Measurements from ENCODE around the gene DDB1.

DDB1 gene

GRCh38 chr11:61265357-61265756 is 67.5 kb downstream of the DDB1 start:
- POLR2A ChIA-PET: no interaction called here
- TF ChIP-seq FOXM1 (IDR thresholded peaks at IDR 0.05; ENCODE audit: borderline replicate concordance) (no peak), ARNT (IDR thresholded peaks at IDR 0.05) (no peak), FOXK2 (IDR thresholded peaks at IDR 0.05) (no peak), SP1 (IDR thresholded peaks at IDR 0.05) (no peak), L3MBTL2 (conservative IDR thresholded peaks at IDR 0.05) (no peak), ZNF384 (IDR thresholded peaks at IDR 0.05) (no peak), LEF1 (IDR thresholded peaks at IDR 0.05; ENCODE audit: borderline replicate concordance) (no peak), CTBP1 (IDR thresholded peaks at IDR 0.05; ENCODE audit: borderline replicate concordance) (no peak), FOXA1 (IDR thresholded peaks at IDR 0.05) (no peak), HDGF (IDR thresholded peaks at IDR 0.05; ENCODE audit: borderline replicate concordance) (no peak), SUZ12 (IDR thresholded peaks at IDR 0.05) (no peak), TARDBP (IDR thresholded peaks at IDR 0.05) (no peak), PKNOX1 (IDR thresholded peaks at IDR 0.05) (no peak), ELF4 (IDR thresholded peaks at IDR 0.05) (no peak), NFRKB (IDR thresholded peaks at IDR 0.05) (no peak), BHLHE40 (IDR thresholded peaks at IDR 0.05; ENCODE audit: borderline replicate concordance) (no peak)
- DNase-seq (ENCODE audit: extremely low spot score): no peak
- CTCF ChIA-PET: no interaction called here

- ChIA-PET CTCF (interaction anchor here (1.0 kb wide), 1 partner anchor 10 kb away, joined by 3 read pairs; no protein-coding TSS in a partner anchor), POLR2A (no interaction called here)
- TF ChIP-seq BHLHE40 (IDR thresholded peaks at IDR 0.05; ENCODE audit: borderline replicate concordance) (no peak), FOXK2 (IDR thresholded peaks at IDR 0.05) (no peak), HDGF (IDR thresholded peaks at IDR 0.05; ENCODE audit: borderline replicate concordance) (no peak), PKNOX1 (IDR thresholded peaks at IDR 0.05) (no peak)
- DNase-seq (ENCODE audit: extremely low spot score): no peak
Measured at GRCh38 chr11:61264795-61265194, 68.1 kb downstream of the DDB1 start.

GRCh38 chr11:61264371-61264770 is 68.5 kb downstream of the DDB1 start:
- ChIA-PET POLR2A (no interaction called here), CTCF (interaction anchor here (1.0 kb wide), 1 partner anchor 10 kb away, joined by 3 read pairs; no protein-coding TSS in a partner anchor)
- TF ChIP-seq NFRKB (IDR thresholded peaks at IDR 0.05) (no peak), LEF1 (IDR thresholded peaks at IDR 0.05; ENCODE audit: borderline replicate concordance) (no peak), ARNT (IDR thresholded peaks at IDR 0.05) (no peak), L3MBTL2 (conservative IDR thresholded peaks at IDR 0.05) (no peak), ELF4 (IDR thresholded peaks at IDR 0.05) (no peak), FOXK2 (IDR thresholded peaks at IDR 0.05) (no peak), FOXM1 (IDR thresholded peaks at IDR 0.05; ENCODE audit: borderline replicate concordance) (no peak)
- DNase-seq (ENCODE audit: extremely low spot score): no peak

- POLR2A ChIA-PET: no interaction called here
- CTCF ChIA-PET: no interaction called here
- DNase-seq (ENCODE audit: extremely low spot score): no peak
- TF ChIP-seq TARDBP (IDR thresholded peaks at IDR 0.05) (no peak), SUZ12 (IDR thresholded peaks at IDR 0.05) (no peak), ARNT (IDR thresholded peaks at IDR 0.05) (no peak), BHLHE40 (IDR thresholded peaks at IDR 0.05; ENCODE audit: borderline replicate concordance) (no peak), LEF1 (IDR thresholded peaks at IDR 0.05; ENCODE audit: borderline replicate concordance) (no peak), ZNF384 (IDR thresholded peaks at IDR 0.05) (no peak), SP1 (IDR thresholded peaks at IDR 0.05) (no peak), FOXA1 (IDR thresholded peaks at IDR 0.05) (no peak), CTBP1 (IDR thresholded peaks at IDR 0.05; ENCODE audit: borderline replicate concordance) (no peak), PKNOX1 (IDR thresholded peaks at IDR 0.05) (no peak)
Measured at GRCh38 chr11:61259363-61259762, 73.5 kb downstream of the DDB1 start.

- TF ChIP-seq SP1 (IDR thresholded peaks at IDR 0.05): no peak
- no peak for TF ChIP-seq ZNF384 (IDR thresholded peaks at IDR 0.05)
- no peak for TF ChIP-seq HDGF (IDR thresholded peaks at IDR 0.05; ENCODE audit: borderline replicate concordance)
- no peak for TF ChIP-seq L3MBTL2 (conservative IDR thresholded peaks at IDR 0.05)
- ChIA-PET POLR2A (no interaction called here), CTCF (no interaction called here)
- no peak for DNase-seq (ENCODE audit: extremely low spot score)
Measured at GRCh38 chr11:61258546-61258945, 74.4 kb downstream of the DDB1 start.

GRCh38 chr11:61256710-61257482 is 76.0 kb downstream of the DDB1 start:
- CTCF ChIA-PET: no interaction called here
- TF ChIP-seq CTBP1 (IDR thresholded peaks at IDR 0.05; ENCODE audit: borderline replicate concordance) (no peak), SP1 (IDR thresholded peaks at IDR 0.05) (no peak), SUZ12 (IDR thresholded peaks at IDR 0.05) (no peak), LEF1 (IDR thresholded peaks at IDR 0.05; ENCODE audit: borderline replicate concordance) (no peak), ELF4 (IDR thresholded peaks at IDR 0.05) (no peak), ARNT (IDR thresholded peaks at IDR 0.05) (no peak), ZNF384 (IDR thresholded peaks at IDR 0.05) (no peak), HDGF (IDR thresholded peaks at IDR 0.05; ENCODE audit: borderline replicate concordance) (no peak), FOXK2 (IDR thresholded peaks at IDR 0.05) (no peak), BHLHE40 (IDR thresholded peaks at IDR 0.05; ENCODE audit: borderline replicate concordance) (no peak), PKNOX1 (IDR thresholded peaks at IDR 0.05) (no peak), NFRKB (IDR thresholded peaks at IDR 0.05) (no peak), L3MBTL2 (conservative IDR thresholded peaks at IDR 0.05) (no peak), TARDBP (IDR thresholded peaks at IDR 0.05) (no peak)
- POLR2A ChIA-PET: no interaction called here
- DNase-seq (ENCODE audit: extremely low spot score): no peak
